WTC11 (cell line): ENCODE data around the gene TOX2.

ENCODE experiments used
- AFF4 ChIP-seq: sonication (generic); formaldehyde crosslinking; IDR thresholded peaks from 2 replicates; pipeline ENCODE4 v1.8.1; 2023; ENCODE audit warnings: mild to moderate bottlenecking, missing genetic modification reagents, borderline replicate concordance
- CTCF ChIP-seq: fragments of 200-600 bp; IDR thresholded peaks from 2 replicates; pipeline ENCODE4 v1.8.0; 2022; ENCODE audit warnings: antibody characterized with exemption
- ETV6 ChIP-seq: sonication (generic); formaldehyde crosslinking; IDR thresholded peaks from 2 replicates; pipeline ENCODE4 v1.8.1; 2022; ENCODE audit warnings: mild to moderate bottlenecking, missing genetic modification reagents
- NR2C2 ChIP-seq: sonication (generic); formaldehyde crosslinking; IDR thresholded peaks from 2 replicates; pipeline ENCODE4 v1.8.0; 2022; ENCODE audit warnings: mild to moderate bottlenecking, missing genetic modification reagents
- SP1 ChIP-seq: sonication (generic); formaldehyde crosslinking; conservative IDR thresholded peaks from 2 replicates; pipeline ENCODE4 v1.8.1; 2022; ENCODE audit warnings: missing genetic modification reagents

- no peak for TF ChIP-seq CTCF
- no peak for TF ChIP-seq AFF4 (CRISPR knock-in tag)
- no peak for TF ChIP-seq ETV6 (CRISPR knock-in tag)
- no peak for TF ChIP-seq SP1
- TF ChIP-seq NR2C2 (CRISPR knock-in tag): no peak
Measured at GRCh38 chr20:43988451-43988850, 73.8 kb downstream of the TOX2 start.
